ENCODE data around the gene FAT2.

FAT2 gene

GRCh38 chr5:151591144-151591819 is at the start of gene FAT2:
Gene FAT2, minus strand, starts transcription at chr5:151591331. Its CDS starts 22,400 bp downstream, at chr5:151568931.
- no peak for DNase-seq

- no peak for DNase-seq
These were observed 47.5 kb upstream of the FAT2 start for GRCh38 chr5:151638619-151639018.

- no peak for DNase-seq
These were observed 46.5 kb upstream of the FAT2 start for GRCh38 chr5:151637676-151638075.

GRCh38 chr5:151633892-151634291 is 42.8 kb upstream of the FAT2 start:
- no peak for DNase-seq

GRCh38 chr5:151632941-151633340 is 41.8 kb upstream of the FAT2 start:
- DNase-seq: no peak

- DNase-seq: no peak
These were observed 41.4 kb upstream of the FAT2 start for GRCh38 chr5:151632524-151632923.

- DNase-seq: no peak
These were observed 40.8 kb upstream of the FAT2 start for GRCh38 chr5:151631941-151632340.

GRCh38 chr5:151630088-151630487 is 39.0 kb upstream of the FAT2 start:
- no peak for DNase-seq

GRCh38 chr5:151628112-151628823 is 37.1 kb upstream of the FAT2 start:
- no peak for DNase-seq

- DNase-seq: no peak
These were observed 36.5 kb upstream of the FAT2 start for GRCh38 chr5:151627650-151628049.

GRCh38 chr5:151625285-151625684 is 34.2 kb upstream of the FAT2 start:
- no peak for DNase-seq

- DNase-seq: no peak
These were observed 33.3 kb upstream of the FAT2 start for GRCh38 chr5:151624476-151624875.

- DNase-seq: no peak
These were observed 31.4 kb upstream of the FAT2 start for GRCh38 chr5:151622367-151623088.

- no peak for DNase-seq
These were observed 29.3 kb upstream of the FAT2 start for GRCh38 chr5:151620461-151620840.

- no peak for DNase-seq
These were observed 28.8 kb upstream of the FAT2 start for GRCh38 chr5:151619812-151620460.

GRCh38 chr5:151618907-151619306 is 27.8 kb upstream of the FAT2 start:
- DNase-seq: peak; percentile 10

GRCh38 chr5:151617841-151618710 is 26.9 kb upstream of the FAT2 start:
- DNase-seq: no peak

- DNase-seq: no peak
These were observed 26.3 kb upstream of the FAT2 start for GRCh38 chr5:151617383-151617840.

- peak; percentile 29 for DNase-seq
These were observed 24.3 kb upstream of the FAT2 start for GRCh38 chr5:151615431-151615830.

GRCh38 chr5:151614565-151614964 is 23.4 kb upstream of the FAT2 start:
- DNase-seq: no peak

- DNase-seq: peak; percentile 56
These were observed 21.7 kb upstream of the FAT2 start for GRCh38 chr5:151612689-151613427.

All from activated CD4-positive, alpha-beta T cell treated with anti-CD3 and anti-CD28 coated beads, Interleukin-10, Interleukin-2, amounts not matched to agents 100 ng/mL and 50 ng/mL, durations not matched to agents 16 hours and 8 hours (primary cell).